ENCODE measurements around the gene URM1.
A peak's percentile ranks its signal among the peaks of the same experiment; 100 is the strongest.

The URM1 gene

DNA sequence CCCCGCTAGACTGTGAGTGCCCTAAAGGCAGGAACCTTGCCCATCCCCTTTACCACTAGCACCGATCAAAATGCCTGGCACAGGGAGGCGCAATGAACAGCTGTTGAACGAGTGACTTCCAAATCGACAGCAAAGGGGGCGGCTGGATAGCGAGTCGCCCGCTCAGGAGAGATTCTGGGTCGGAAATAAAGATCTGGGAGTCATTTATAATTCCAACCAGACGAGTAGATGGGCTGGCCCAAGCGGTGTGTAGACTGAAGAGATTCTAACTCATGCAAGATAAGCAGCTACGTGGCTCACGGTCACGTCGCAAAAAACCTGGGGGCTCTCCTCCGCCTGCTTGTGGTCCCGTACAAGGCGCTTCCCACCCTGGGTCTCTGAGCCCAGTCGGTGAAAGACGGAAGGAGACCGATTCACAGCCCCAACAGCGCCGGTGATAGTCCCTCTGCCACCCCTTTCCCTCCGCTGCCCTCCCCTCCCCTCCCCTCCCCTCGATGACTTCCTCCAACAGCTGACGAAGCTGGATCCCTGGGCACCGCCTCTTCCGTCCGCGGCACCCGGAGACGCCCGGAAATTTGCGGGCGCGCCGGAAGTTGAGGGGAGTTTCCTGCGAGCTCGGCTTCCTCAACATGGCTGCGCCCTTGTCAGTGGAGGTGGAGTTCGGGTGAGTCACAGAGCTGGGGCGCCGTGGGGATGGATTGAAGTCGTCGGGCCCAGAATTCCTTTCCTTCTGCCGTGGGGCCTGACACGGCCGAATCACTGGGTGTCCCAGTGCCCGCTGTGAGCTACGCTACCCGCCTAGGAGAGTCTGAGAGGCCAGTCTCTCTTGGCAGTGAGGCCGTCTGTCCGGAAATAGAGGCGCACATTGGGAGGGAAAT lies at the start of gene URM1:
TSS of gene URM1 (plus strand) at position 623 of the 878 bp plus-strand sequence. CDS start at position 630, 7 bp downstream.
- H3K36me3 ChIP-seq (ENCODE audit: control insufficient read depth, insufficient read depth, low read length) = no peaks in the 10 kb centered on the region
- no peaks in the 10 kb centered on the region for H3K9me3 ChIP-seq (ENCODE audit: control insufficient read depth, low read length)
- H3K9ac ChIP-seq (ENCODE audit: low read length) = peak within 1 kb of the TSS; percentile 92
- H3K4me1 ChIP-seq (ENCODE audit: control insufficient read depth, insufficient read depth, low read length) = peaks cover 18% of the 10 kb centered on the region
- no peaks in the 10 kb centered on the region for H3K27me3 ChIP-seq (ENCODE audit: control insufficient read depth, insufficient read depth, low read length)
- H3K4me3 ChIP-seq (ENCODE audit: low read length) = peak within 1 kb of the TSS; percentile 64

DNA sequence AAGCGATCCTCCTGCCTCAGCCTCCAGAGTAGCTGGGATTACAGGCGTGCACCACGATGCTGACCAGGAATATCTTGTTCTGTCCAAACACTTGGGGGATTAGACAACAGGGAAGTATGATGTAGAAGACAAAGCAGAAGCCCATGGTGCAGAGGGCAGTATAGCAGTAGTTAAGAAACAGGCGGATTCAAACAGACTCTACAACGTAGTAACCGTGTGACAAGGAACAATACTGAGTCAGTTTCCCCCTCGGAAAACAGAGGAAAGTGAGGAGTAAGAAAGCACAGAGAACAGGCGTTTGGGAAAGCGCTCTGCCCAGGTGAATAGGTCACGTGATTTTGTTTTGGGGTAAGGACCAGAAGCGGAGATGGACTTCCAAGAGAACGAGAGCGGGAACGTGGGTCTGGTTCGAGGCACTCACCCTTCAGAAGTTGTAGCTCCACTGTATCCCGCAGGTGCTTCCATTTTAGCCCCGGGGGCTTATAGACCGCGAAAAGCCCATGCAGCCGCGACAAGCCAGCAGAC lies 49.2 kb upstream of the URM1 start:
- Histone ChIP-seq H3K9ac (ENCODE audit: low read length) (peak overlapping the region; percentile 81), H3K9me3 (ENCODE audit: control insufficient read depth, low read length) (no peaks in the 10 kb centered on the region), H3K4me1 (ENCODE audit: control insufficient read depth, insufficient read depth, low read length) (peaks cover 14% of the 10 kb centered on the region), H3K36me3 (ENCODE audit: control insufficient read depth, insufficient read depth, low read length) (peaks cover 6% of the 10 kb centered on the region), H3K27me3 (ENCODE audit: control insufficient read depth, insufficient read depth, low read length) (no peaks in the 10 kb centered on the region), H3K4me3 (ENCODE audit: low read length) (peak overlapping the region; percentile 93)

DNA sequence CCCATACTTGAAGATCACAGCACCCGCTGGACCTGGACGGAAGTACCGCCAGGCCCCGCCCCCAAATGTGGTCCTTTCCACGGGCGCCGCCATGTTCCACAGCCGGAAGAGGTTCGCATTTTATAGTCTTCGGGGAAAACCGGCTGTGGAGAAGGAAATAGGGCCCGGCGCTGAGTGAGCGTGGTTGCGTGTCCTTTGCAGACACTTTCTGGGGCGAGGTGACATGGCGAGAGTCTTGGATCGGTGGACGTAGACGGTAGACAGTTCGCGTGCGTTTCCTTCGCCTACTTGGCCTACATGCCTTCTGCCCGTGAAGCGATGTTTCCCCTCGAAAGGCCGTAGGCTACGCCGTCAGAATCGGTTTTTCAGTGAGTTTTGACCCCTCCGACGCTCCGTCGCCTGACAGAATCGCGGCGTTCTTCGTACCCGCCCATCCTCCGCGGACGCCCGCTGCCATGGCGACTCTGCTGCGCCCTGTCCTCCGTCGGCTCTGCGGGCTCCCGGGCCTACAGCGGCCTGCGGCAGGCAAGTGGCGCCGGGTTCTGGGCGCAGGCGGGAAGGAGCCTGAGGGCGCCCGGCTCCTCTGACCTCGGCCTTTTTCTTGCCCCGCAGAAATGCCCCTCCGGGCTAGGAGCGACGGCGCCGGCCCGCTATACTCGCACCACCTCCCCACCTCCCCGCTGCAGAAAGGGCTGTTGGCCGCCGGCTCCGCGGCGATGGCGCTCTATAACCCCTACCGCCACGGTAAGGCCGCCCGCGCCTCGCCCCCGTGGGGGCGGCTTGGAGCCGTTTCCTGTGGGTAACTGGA lies 48.6 kb upstream of the URM1 start, which contains the start of the genes COQ4 and TRUB2:
TSS of gene COQ4 (plus strand) at position 436 of the 808 bp plus-strand sequence. CDS start at position 456, 20 bp downstream.
TSS of gene TRUB2 (minus strand) at position 44 of the 808 bp plus-strand sequence. CDS start at position 5, 39 bp downstream.
- H3K36me3 ChIP-seq (ENCODE audit: control insufficient read depth, insufficient read depth, low read length) = peaks cover 6% of the 10 kb centered on the region
- peaks cover 14% of the 10 kb centered on the region for H3K4me1 ChIP-seq (ENCODE audit: control insufficient read depth, insufficient read depth, low read length)
- H3K9ac ChIP-seq (ENCODE audit: low read length) = peak within 1 kb of the TSS; percentile 81
- H3K4me3 ChIP-seq (ENCODE audit: low read length) = peak within 1 kb of the TSS; percentile 93
- no peaks in the 10 kb centered on the region for H3K27me3 ChIP-seq (ENCODE audit: control insufficient read depth, insufficient read depth, low read length)
- H3K9me3 ChIP-seq (ENCODE audit: control insufficient read depth, low read length) = no peaks in the 10 kb centered on the region

DNA sequence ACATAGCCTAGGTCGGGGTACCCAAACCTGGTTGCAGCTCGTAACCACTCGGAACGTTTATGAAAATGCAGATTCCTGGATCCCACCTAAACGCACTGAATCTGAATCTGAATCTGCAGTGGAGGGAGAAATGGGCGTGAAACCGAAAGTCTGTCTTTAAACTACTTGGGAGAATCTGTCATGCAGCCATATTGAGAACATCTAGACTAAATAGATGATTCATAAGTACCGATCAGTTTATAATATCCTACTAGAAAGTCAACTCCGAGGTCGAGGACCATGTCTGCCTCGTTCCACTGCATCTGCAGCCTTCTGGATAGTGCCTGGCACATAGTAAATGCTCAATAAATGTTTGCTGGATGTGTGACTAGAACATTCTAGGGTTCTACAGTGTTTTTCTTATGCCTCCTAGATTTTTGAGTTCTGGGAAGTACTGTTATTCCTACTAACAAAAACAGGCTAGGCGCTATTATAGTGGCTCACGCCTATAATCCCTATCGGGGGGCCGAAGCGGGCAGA lies 47.9 kb upstream of the URM1 start:
- Histone ChIP-seq H3K9me3 (ENCODE audit: control insufficient read depth, low read length) (no peaks in the 10 kb centered on the region), H3K4me1 (ENCODE audit: control insufficient read depth, insufficient read depth, low read length) (peaks cover 14% of the 10 kb centered on the region), H3K4me3 (ENCODE audit: low read length) (peak overlapping the region; percentile 93), H3K9ac (ENCODE audit: low read length) (peak overlapping the region; percentile 81), H3K36me3 (ENCODE audit: control insufficient read depth, insufficient read depth, low read length) (peaks cover 6% of the 10 kb centered on the region), H3K27me3 (ENCODE audit: control insufficient read depth, insufficient read depth, low read length) (no peaks in the 10 kb centered on the region)

DNA sequence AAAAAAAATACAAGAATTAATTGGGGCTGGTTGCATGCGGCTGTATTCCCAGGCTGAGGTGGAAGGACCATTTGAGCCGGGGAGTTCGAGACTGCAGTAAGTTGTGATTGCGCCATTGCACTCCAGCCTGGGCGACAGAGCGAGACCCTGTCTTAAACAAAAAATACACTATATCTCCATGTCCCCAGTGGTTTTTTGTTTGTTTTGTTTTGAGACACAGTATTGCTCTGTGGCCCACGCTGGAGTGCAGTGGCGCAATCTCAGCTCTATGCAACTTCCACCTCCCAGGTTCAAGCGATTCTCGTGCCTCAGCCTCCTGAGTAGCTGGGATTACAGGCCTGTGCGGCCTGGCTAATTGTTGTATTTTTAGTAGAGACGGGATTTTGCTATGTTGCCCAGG lies 47.4 kb upstream of the URM1 start:
- H3K4me1 ChIP-seq (ENCODE audit: control insufficient read depth, insufficient read depth, low read length) = peaks cover 19% of the 10 kb centered on the region
- H3K9ac ChIP-seq (ENCODE audit: low read length) = peak overlapping the region; percentile 81

DNA sequence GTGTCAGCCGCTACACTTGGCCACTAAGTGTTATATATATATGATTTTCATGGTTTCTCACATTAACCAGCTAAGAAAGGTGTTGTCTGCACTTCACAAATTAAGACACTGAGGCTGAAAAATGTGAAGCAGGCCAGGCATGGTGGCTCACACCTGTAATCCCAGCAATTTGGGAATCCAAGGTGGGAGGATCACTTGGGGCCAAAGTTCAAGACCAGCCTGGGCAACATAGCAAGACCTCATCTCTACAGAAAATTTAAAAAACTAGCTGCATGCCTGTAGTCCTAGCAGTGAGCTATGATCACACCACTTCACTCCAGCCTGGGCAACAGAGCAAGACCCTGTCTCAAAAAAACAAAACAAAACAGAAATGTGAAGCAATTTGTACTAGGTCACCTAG lies 46.8 kb upstream of the URM1 start:
- H3K9me3 ChIP-seq (ENCODE audit: control insufficient read depth, low read length) = no peaks in the 10 kb centered on the region
- H3K9ac ChIP-seq (ENCODE audit: low read length) = no peak overlapping the region
- no peak overlapping the region for H3K4me3 ChIP-seq (ENCODE audit: low read length)
- H3K4me1 ChIP-seq (ENCODE audit: control insufficient read depth, insufficient read depth, low read length) = peaks cover 24% of the 10 kb centered on the region
- H3K36me3 ChIP-seq (ENCODE audit: control insufficient read depth, insufficient read depth, low read length) = peaks cover 6% of the 10 kb centered on the region
- H3K27me3 ChIP-seq (ENCODE audit: control insufficient read depth, insufficient read depth, low read length) = no peaks in the 10 kb centered on the region

More for the DNA sequence above, 47.4 kb upstream of the URM1 start:
- no peaks in the 10 kb centered on the region for H3K27me3 ChIP-seq (ENCODE audit: control insufficient read depth, insufficient read depth, low read length)
- H3K9me3 ChIP-seq (ENCODE audit: control insufficient read depth, low read length) = no peaks in the 10 kb centered on the region
- peaks cover 6% of the 10 kb centered on the region for H3K36me3 ChIP-seq (ENCODE audit: control insufficient read depth, insufficient read depth, low read length)
- H3K4me3 ChIP-seq (ENCODE audit: low read length) = peak overlapping the region; percentile 93

DNA sequence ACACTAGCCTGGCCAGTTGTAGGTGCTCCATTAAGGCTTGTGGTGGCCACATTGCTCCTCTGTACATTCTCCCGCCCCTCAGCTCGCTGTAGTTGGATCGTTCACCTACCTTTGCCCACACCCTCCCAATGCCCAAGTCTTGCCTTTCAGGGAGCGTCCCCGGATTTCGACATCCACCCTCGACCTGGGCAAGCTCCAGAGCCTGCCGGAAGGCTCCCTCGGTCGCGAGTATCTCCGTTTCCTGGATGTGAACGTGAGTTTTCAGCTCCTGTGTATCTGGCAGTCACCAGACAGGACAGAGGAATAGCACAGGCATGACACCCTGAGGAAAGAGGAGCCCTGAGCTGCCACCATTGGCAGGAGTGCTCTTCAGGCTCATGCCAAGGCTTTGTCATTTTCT lies 45.5 kb upstream of the URM1 start:
- Histone ChIP-seq H3K36me3 (ENCODE audit: control insufficient read depth, insufficient read depth, low read length) (peaks cover 6% of the 10 kb centered on the region), H3K4me1 (ENCODE audit: control insufficient read depth, insufficient read depth, low read length) (peaks cover 28% of the 10 kb centered on the region), H3K4me3 (ENCODE audit: low read length) (no peak overlapping the region), H3K27me3 (ENCODE audit: control insufficient read depth, insufficient read depth, low read length) (no peaks in the 10 kb centered on the region), H3K9me3 (ENCODE audit: control insufficient read depth, low read length) (no peaks in the 10 kb centered on the region), H3K9ac (ENCODE audit: low read length) (no peak overlapping the region)

DNA sequence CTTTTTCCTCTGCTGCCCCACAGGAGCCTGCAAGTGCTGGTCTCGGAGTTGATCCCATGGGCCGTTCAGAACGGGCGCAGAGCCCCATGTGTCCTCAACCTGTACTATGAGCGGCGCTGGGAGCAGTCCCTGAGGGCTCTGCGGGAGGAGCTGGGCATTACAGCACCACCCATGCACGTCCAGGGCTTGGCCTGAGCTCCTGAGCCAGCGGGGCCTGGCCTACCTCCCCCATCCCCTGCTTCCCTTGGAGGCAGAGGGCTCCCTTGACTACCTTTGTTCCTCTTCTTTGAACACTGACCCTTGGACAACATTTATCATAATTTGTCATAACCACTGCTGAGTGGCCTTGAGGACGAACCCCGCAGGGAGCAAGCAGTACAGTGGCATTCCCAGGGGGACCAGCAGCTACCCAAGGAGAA lies 37.7 kb upstream of the URM1 start:
- Histone ChIP-seq H3K36me3 (ENCODE audit: control insufficient read depth, insufficient read depth, low read length) (peaks cover 5% of the 10 kb centered on the region), H3K9ac (ENCODE audit: low read length) (no peak overlapping the region), H3K9me3 (ENCODE audit: control insufficient read depth, low read length) (no peaks in the 10 kb centered on the region), H3K4me1 (ENCODE audit: control insufficient read depth, insufficient read depth, low read length) (peaks cover 12% of the 10 kb centered on the region), H3K4me3 (ENCODE audit: low read length) (no peak overlapping the region), H3K27me3 (ENCODE audit: control insufficient read depth, insufficient read depth, low read length) (no peaks in the 10 kb centered on the region)

DNA sequence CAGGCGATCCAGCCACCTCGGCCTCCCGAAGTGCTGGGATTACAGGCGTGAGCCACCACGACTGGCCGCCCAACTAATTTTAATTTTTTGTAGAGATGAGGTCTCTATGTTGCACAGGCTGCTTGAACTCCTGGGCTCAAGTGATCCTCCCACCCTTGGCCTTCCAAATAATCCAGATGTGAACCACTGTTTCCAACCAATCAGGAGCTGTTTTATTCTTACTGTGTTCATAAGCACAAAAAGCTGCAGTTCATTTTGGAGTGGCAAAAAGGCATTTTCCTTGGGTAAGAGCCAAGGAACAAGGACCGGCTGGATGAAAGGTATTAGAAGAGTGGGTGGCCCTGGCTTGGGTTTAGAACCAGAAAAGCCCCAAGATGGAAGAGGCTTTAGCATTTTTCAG lies 36.0 kb upstream of the URM1 start:
- H3K27me3 ChIP-seq (ENCODE audit: control insufficient read depth, insufficient read depth, low read length) = no peaks in the 10 kb centered on the region
- H3K4me3 ChIP-seq (ENCODE audit: low read length) = no peak overlapping the region
- H3K4me1 ChIP-seq (ENCODE audit: control insufficient read depth, insufficient read depth, low read length) = peaks cover 5% of the 10 kb centered on the region
- no peaks in the 10 kb centered on the region for H3K9me3 ChIP-seq (ENCODE audit: control insufficient read depth, low read length)
- no peak overlapping the region for H3K9ac ChIP-seq (ENCODE audit: low read length)
- peaks cover 5% of the 10 kb centered on the region for H3K36me3 ChIP-seq (ENCODE audit: control insufficient read depth, insufficient read depth, low read length)

DNA sequence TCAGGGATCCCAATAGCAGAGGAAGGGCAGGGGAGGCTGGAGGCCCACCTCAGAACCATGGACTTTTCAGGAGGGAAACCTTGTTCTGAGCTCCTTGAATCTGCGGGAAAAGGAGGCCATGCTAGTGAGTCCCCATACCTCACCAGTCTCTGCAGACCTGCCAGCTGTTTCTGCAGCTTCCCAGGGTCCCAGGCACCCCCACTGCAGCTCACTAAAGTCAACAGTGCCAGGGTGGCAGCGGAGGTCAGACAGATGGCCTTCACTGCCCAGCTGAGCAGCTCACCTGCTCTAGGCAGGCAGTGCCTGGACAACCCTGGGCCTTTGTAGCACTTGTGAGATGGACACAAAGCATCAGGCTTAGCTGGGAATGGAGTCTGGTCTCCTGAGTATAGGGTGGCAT lies 35.3 kb upstream of the URM1 start:
- Histone ChIP-seq H3K27me3 (ENCODE audit: control insufficient read depth, insufficient read depth, low read length) (no peaks in the 10 kb centered on the region), H3K9me3 (ENCODE audit: control insufficient read depth, low read length) (no peaks in the 10 kb centered on the region), H3K4me3 (ENCODE audit: low read length) (no peak overlapping the region), H3K4me1 (ENCODE audit: control insufficient read depth, insufficient read depth, low read length) (peaks cover 6% of the 10 kb centered on the region), H3K36me3 (ENCODE audit: control insufficient read depth, insufficient read depth, low read length) (peaks cover 5% of the 10 kb centered on the region), H3K9ac (ENCODE audit: low read length) (no peak overlapping the region)

DNA sequence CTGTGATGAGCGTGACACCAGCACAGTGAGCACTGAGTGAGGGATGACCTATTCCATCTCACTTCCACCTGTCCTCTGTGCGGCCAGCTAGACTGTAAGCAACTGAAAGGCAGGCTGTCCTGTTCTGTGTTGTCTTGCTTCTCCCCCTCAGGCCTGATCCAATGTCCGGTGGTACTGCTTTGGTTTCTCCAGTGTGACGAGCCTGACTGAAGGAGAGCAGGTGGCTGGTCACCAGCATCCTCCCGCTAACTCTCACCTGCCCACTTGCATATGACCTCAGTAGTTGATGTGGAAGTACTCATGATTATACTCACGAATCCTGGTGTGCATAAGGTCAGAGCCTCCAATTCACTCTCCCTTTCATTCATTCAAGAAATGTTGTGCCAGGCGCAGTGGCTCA lies 33.2 kb upstream of the URM1 start:
- Histone ChIP-seq H3K4me3 (ENCODE audit: low read length) (no peak overlapping the region), H3K9ac (ENCODE audit: low read length) (no peak overlapping the region), H3K4me1 (ENCODE audit: control insufficient read depth, insufficient read depth, low read length) (peaks cover 15% of the 10 kb centered on the region), H3K27me3 (ENCODE audit: control insufficient read depth, insufficient read depth, low read length) (no peaks in the 10 kb centered on the region), H3K36me3 (ENCODE audit: control insufficient read depth, insufficient read depth, low read length) (peaks cover 5% of the 10 kb centered on the region), H3K9me3 (ENCODE audit: control insufficient read depth, low read length) (no peaks in the 10 kb centered on the region)

Data from mucosa of stomach (tissue), 1 donor.